Retinal pigment epithelial cell (primary cell): Measurements from ENCODE around the gene GNB1.

Source experiments
- DNase-seq: peaks from one replicate; pipeline ENCODE4 v3.0.0-alpha.2; 2010; ENCODE audit warnings: low read depth
- H3K4me3 ChIP-seq: 2 replicates; pipeline ENCODE4 v1.5.1; 2011; ENCODE audit warnings: mild to moderate bottlenecking, low read length, control low read depth, moderate library complexity
- CTCF ChIP-seq: conservative IDR thresholded peaks from 2 replicates; pipeline ENCODE4 v1.5.1; 2011; ENCODE audit warnings: low read depth, low read length, control low read depth, inconsistent platforms

The GNB1 gene

GRCh38 chr1:1793481-1794244, 97.2 kb downstream of the GNB1 start:
- no peak for TF ChIP-seq CTCF
- no peak overlapping the region for H3K4me3 ChIP-seq
- no peak for DNase-seq

GRCh38 chr1:1788646-1789431, 102.0 kb downstream of the GNB1 start:
- no peak overlapping the region for H3K4me3 ChIP-seq
- no peak for DNase-seq
- peak; percentile 57 for TF ChIP-seq CTCF

- DNase-seq: no peak
- H3K4me3 ChIP-seq: no peak overlapping the region
- no peak for TF ChIP-seq CTCF
These were observed 102.8 kb downstream of the GNB1 start for GRCh38 chr1:1788136-1788535.

- no peak for TF ChIP-seq CTCF
- DNase-seq: no peak
- no peak overlapping the region for H3K4me3 ChIP-seq
These were observed 103.9 kb downstream of the GNB1 start for GRCh38 chr1:1786836-1787605.

GRCh38 chr1:1785666-1786065, 105.2 kb downstream of the GNB1 start:
- no peak for DNase-seq
- H3K4me3 ChIP-seq: no peak overlapping the region
- no peak for TF ChIP-seq CTCF

- no peak overlapping the region for H3K4me3 ChIP-seq
- no peak for TF ChIP-seq CTCF
- no peak for DNase-seq
These were observed 106.0 kb downstream of the GNB1 start for GRCh38 chr1:1784933-1785332.
